HG03139 (cell line): ENCODE data around the gene RARG.
"Not testable (repeated sequence)": the region's sequence is repeated elsewhere in the genome, so short reads cannot be mapped to it uniquely, and the experiment has no call there.

ENCODE experiments used
- ATAC-seq: cut with Tn5 transposase; IDR thresholded peaks from one replicate; pipeline ENCODE4 v1.9.1; 2021; ENCODE audit not compliant: unreplicated experiment

RARG gene

DNA sequence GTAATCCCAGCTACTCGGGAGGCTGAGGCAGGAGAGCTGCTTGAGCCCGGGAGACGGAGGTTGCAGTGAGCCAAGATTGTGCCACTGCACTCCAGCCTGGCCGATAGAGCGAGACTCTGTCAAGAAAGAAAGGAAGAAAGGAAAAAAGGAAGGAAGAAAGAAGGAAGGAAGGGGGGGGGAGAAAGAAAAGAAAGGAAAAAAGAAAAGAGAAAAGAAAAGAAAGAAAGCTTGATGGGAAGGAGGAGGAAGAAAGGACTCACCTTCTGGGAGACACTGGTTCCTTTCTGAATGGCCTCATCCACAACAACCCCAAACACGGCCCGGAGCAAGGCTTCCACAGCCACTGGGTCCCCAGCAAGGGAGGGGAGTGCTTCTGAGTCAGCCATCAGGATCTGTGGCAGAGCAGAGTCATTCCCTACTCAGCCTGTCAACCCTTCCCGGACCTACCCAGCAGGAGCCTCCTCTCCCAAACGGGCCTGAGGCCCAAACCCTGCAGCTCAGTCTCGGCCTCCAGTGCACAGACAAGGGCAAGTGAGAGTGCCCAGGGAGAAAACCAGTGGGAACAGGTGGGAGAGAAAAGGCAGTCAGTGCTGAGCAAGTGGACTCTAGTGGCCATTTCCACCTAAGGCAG lies 58.8 kb downstream of the RARG start:
- ATAC-seq, result no peak

DNA sequence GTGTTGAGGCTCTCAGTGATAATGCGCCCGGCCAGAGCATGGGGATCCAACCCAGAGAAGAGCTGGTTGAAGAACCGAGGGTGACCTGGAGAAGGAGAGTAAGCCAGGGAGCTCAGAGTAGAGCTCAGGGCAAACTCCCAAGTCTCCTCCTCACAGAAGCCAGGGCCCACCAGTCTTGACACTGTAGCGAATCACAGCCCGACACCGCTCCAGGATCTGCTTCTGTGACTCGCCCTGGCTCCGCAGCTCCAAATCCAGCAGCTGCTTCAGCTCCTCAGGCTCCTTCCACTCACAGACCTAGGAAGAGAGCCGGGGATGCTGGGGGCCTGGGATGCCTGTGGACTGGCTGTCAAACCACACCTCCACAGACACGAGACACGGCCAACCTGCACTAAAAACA lies 59.7 kb downstream of the RARG start:
- ATAC-seq, result no peak

- no peak for ATAC-seq
Observed at GRCh38 chr12:53171725-53172329, 60.2 kb downstream of the RARG start.

- ATAC-seq, result no peak
Observed at GRCh38 chr12:53170876-53171724, 60.9 kb downstream of the RARG start.

GRCh38 chr12:53170215-53170614 lies 61.8 kb downstream of the RARG start:
- no peak for ATAC-seq

- no peak for ATAC-seq
Observed at GRCh38 chr12:53169644-53170043, 62.4 kb downstream of the RARG start.

DNA sequence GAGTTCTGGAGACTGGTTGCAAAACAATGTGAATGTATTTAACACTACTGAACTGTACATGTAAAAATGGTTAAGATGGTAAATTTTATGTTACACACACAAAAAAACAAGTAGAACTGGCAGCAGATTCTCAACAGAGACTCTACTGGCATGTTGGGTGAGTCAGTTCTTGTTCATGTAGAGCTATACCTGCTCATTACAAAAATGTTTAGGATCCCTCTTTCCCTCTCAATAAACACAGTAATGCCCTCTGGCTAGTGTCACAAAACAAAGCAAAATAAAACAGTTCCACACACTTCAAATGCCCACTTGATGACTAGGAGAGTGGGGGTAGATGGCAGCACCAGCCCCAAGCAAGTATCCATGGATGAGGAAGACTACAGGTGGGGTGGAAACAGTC lies 65.2 kb downstream of the RARG start:
- no peak for ATAC-seq

DNA sequence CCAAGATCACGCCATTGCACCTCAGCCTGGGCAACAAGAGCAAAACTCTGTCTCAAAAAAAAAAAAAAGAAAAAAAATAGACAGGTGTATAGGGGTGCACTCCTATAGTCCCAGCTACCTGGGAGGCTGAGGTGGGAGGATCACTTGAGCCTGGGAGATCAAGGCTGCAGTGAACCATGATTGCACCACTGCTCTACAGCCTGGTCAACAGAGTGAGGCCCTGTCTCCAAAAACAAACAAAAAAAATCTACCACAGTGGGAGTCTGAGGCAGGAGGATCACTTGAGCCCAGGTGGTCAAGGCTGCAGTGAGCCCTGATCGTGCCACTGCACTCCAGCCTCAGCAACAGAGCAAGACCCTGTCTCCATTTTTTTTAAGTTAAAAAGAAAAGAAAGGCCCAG lies 69.0 kb downstream of the RARG start:
- not testable (repeated sequence) for ATAC-seq

DNA sequence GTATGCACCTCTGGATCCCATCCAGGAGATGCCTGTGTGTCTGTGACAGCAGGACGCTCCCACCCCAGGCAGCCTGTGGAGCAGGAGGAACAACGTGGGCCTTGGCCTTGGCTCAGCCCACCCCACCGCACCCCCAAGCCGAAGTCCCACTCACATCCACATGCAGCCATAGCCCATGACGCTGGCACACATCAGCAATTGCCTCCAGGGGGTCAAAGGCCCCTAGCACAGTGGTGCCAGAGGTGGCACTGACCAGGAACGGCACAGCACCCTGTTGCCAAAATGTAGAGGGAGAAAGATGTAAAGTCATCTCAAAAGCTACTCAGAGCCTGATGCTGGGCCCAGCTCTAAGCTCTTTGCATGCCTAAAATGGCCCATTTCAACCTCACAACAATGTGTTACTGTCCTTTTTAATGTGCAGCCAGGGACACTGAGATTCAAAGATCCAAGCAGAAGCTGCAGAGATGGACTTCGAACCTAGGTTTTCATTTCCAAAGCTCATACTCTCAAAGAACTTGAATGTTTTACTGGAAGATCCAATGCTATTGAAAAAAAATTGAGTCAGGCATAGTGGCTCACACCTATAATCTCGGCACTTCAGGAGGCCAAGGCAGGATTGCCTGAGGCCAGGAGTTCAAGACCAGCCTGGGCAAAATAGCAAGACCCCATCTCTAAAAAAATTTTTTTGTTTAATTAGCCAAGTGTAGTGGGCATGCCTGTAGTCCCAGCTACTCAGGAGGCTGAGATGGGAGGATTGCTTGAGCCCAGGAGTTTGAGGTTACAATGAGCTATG lies 70.7 kb downstream of the RARG start:
- ATAC-seq, result no peak

- ATAC-seq, result no peak
Observed at GRCh38 chr12:53160673-53161072, 71.3 kb downstream of the RARG start.
